ENCODE data around the gene IRAK2. TPM values are rescaled to one million over a fixed set of nuclear protein-coding genes. Genes with fewer than 3 reads are reported as not detected.
"Not testable (repeated sequence)": the region's sequence is repeated elsewhere in the genome, so short reads cannot be mapped to it uniquely, and the experiment has no call there.

Gene IRAK2, protein sequence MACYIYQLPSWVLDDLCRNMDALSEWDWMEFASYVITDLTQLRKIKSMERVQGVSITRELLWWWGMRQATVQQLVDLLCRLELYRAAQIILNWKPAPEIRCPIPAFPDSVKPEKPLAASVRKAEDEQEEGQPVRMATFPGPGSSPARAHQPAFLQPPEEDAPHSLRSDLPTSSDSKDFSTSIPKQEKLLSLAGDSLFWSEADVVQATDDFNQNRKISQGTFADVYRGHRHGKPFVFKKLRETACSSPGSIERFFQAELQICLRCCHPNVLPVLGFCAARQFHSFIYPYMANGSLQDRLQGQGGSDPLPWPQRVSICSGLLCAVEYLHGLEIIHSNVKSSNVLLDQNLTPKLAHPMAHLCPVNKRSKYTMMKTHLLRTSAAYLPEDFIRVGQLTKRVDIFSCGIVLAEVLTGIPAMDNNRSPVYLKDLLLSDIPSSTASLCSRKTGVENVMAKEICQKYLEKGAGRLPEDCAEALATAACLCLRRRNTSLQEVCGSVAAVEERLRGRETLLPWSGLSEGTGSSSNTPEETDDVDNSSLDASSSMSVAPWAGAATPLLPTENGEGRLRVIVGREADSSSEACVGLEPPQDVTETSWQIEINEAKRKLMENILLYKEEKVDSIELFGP
- under 1 TPM; 0.69 to 0.99 (median 0.97) TPM for polyA plus RNA-seq (ENCODE audit: insufficient read length in 3 of 3)

DNA sequence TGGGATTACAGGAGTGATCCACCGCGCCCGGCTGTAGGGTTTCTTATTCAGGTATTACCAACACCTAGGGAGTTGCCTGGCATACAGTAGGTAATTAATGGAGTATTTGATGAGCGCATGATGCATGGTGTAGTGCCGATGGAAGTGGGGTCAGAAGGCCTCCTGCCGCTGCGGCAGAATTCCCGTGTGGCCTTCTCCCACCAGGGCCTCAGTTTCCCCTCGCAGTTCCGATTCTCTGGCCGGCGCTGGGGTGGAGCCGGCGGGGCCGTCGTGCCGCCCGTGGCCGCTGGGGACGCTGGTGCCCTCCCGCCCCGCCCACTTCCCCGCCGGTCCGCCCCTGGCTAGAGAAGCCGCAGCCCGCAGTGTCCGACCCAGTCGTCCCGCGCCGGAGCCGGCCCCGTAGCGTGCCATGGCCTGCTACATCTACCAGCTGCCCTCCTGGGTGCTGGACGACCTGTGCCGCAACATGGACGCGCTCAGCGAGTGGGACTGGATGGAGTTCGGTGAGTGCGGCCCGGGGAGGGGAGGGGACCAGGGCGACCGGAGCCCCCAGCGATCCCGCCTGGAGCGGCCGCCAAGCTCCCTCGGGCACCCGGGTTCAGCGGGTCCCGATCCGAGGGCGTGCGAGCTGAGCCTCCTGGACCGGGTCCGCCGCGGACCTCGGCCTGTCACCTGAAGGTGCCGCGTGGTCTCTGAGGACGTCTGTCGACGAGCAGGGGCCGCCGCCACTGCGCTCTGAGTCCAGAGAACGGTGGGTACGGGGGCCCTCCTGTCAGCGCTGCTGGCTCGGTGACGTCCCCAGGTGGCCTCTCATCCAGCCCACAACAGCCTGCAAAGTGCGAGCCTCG, at the start of gene IRAK2:
TSS of gene IRAK2 (plus strand) at position 374 of the 848 bp plus-strand sequence. CDS start at position 410, 36 bp downstream.
- no peak for DNase-seq (ENCODE audit: low read depth in 3 of 3, low spot score in 2 of 3)

DNA sequence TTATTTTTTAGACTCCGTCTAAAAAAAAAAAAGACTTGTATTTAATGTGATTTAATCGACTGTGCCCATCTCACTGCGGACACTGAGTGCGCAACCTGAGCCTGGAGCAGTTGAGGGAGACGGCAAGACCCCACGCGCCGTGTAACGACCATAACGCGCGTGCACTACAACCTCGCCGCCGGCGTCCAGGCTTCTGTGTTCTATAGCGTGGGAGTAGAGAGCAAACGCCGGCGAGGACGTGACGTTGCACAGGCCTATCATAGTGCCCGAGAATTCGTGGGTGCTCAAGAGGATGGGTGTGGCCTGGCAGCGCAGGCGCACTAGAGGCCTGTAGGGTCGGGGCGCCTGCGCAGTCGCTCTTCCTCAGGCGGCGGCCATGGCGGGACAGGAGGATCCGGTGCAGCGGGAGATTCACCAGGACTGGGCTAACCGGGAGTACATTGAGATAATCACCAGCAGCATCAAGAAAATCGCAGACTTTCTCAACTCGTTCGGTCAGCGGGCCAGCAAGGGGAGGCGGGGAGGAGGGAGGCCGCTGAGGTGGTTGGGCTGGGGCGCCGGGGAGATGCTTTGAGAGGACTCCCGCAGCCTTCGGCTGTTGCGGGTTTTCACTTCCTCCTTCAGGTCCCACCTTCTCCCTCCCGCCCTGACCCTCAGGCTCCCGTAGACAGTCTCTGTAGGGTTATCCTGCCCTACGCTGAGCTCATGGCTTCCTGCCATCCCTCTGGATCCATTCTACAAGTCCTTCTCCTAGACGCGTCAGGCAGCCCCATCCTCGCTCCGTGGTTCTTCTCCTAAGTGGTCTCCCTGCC, 49.2 kb upstream of the IRAK2 start, which contains the start of gene BRK1:
TSS of gene BRK1 (plus strand) at position 350 of the 812 bp plus-strand sequence. CDS start at position 377, 27 bp downstream.
- DNase-seq (ENCODE audit: low read depth in 3 of 3, low spot score in 2 of 3), result peak; percentile 86 to 87 (median 86)

DNA sequence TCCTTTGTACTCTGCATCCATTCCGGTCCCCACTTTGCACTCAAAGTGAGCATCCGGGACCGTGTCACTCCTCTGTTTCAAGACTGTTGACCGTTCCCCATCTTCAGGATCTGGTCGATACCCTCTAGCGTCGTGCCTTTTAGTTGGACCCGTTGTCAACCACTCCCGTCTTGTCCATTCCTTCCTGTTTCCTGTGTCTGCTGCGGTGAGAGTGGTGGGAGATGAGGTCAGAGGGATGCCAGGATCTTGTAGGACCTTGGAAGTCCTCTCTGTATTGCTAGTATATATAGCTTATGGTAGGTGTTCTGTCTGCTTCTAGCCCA, 48.6 kb upstream of the IRAK2 start:
- peak in 2 of 3 donors; percentile 4 to 15 for DNase-seq (ENCODE audit: low read depth in 3 of 3, low spot score in 2 of 3)

DNA sequence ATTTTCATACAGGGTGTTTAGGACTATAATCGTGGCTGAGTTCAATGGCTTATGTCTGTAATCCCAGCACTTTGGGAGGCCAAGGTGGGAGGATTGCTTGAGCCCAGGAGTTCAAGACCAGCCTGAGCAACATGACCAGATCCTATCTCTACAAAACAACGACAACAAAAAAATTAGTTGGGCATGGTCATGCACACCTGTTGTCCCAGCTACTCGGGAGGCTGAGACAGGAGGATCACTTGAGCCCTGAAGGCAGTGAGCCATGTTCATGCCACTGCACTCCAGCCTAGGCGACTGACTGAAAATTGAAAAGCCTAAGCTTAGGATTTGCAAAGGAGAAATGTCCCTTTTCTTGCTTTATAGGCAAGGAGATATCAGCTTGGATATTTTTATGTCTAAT, 47.8 kb upstream of the IRAK2 start:
- DNase-seq (ENCODE audit: low read depth in 3 of 3, low spot score in 2 of 3), result no peak

DNA sequence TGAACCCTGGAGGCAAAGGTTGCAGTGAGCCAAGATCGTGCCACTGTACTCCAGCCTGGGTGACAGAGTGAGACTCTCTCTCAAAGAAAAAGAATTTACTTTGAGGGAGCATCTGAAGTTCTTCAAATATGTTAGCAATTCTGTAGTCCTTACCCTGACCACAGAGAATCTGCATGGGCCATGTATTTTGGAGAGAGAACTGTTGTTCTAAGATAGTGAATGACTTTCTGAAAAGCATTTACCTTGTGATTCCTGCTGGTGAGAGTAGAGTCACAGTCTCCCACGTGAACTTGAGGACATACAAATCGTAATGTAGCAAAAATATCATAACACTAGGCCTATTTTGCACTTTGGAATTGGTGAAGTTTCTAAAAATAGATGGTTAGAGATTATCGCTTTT, 45.3 kb upstream of the IRAK2 start:
- DNase-seq (ENCODE audit: low read depth in 3 of 3, low spot score in 2 of 3), result no peak

DNA sequence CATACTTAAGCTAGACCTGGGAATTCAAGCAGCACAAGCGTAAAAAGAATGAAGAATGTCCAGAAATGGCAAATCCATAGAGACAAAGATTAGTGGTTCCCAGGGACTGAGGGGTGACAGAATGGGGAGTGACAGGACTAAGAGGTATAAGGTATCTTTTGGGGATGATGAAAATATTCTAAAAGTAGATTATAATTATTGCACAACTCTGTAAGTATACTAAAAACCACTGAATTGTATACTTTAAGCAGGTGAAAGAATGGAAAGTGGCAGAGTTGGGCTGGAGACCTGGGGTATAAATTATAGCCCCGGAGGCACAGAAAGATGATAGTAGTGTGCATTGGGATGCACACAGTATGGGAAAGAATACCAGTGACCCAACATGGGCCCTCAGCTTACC, 43.7 kb upstream of the IRAK2 start:
- no peak for DNase-seq (ENCODE audit: low read depth in 3 of 3, low spot score in 2 of 3)

DNA sequence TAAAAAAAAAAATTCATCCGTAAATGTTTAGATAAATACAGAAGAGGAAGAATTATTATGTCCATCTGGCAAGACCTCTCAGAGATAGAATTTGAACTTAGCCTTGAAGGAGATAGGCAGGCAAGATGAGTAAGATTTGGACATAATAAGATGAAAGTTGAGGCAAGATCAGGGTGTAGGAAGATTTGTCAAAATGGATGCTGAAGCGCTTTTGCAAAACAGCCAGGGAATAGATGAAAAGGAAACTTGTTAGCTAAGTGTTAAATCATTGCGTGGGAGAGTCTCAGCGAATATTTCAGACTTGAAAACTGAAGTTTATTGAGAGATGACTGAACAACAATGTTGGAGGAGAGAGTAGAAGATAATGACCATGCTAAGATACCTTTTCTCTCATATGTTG, 42.0 kb upstream of the IRAK2 start:
- DNase-seq (ENCODE audit: low read depth in 3 of 3, low spot score in 2 of 3), result no peak

DNA sequence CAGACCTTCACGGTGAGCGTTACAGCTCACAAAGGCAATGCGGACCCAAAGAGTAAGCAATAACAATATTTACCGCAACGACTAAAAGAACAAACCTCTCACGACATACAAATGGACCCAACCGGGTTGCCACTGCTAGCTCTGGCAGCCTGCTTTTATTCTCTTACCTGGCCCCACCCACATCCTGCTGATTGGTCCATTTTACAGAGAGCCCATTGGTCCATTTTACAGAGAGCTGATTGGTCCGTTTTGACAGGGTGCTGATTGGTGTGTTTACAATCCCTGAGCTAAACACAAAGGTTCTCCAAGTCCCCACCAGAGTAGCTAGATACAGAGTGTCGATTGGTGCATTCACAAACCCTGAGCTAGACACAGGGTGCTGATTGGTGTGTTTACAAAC, 28.8 kb upstream of the IRAK2 start:
- not testable (repeated sequence) for DNase-seq (ENCODE audit: low read depth in 3 of 3, low spot score in 2 of 3)

DNA sequence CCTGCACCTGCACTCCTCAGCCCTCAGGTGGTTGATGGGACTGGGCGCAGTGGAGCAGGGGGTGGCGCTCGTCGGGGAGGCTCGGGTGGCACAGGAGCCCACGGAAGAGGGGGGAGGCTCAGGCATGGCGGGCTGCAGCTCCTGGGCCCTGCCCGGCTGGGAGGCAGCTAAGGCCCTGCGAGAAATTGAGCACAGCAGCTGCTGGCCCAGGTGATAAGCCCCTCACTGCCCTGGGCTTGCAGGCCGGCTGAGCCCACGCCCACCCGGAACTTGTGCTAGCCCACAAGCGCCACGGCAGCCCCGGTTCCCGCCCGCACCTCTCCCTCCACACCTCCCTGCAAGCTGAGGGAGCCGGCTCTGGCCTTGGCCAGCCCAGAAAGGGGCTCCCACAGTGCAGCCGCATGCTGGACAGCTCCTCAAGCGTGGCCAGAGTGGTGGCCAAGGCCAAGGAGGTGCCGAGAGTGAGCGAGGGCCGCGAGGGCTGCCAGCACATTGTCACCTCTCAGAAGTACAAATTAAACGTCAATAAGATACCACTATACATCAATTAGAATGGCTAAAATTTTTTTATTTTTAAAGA, 28.2 kb upstream of the IRAK2 start:
- no peak for DNase-seq (ENCODE audit: low read depth in 3 of 3, low spot score in 2 of 3)

DNA sequence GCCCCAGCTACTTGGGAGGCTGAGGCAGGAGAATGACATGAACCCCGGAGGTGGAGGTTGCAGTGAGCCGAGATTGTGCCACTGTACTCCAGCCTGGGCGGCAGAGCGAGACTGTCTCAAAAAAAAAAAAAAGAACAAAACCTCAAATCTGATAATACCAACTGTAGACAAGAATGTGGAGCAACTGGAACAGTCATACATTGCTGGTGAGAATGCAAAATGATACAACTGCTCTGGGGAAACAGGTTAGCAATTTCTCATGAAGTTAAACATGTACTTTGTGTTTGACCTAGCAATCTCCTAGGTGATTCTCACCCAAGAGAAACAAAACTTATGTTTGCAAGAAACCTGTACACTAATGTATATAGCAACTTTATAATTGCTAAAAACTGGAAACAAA, 27.5 kb upstream of the IRAK2 start:
- no peak for DNase-seq (ENCODE audit: low read depth in 3 of 3, low spot score in 2 of 3)

DNA sequence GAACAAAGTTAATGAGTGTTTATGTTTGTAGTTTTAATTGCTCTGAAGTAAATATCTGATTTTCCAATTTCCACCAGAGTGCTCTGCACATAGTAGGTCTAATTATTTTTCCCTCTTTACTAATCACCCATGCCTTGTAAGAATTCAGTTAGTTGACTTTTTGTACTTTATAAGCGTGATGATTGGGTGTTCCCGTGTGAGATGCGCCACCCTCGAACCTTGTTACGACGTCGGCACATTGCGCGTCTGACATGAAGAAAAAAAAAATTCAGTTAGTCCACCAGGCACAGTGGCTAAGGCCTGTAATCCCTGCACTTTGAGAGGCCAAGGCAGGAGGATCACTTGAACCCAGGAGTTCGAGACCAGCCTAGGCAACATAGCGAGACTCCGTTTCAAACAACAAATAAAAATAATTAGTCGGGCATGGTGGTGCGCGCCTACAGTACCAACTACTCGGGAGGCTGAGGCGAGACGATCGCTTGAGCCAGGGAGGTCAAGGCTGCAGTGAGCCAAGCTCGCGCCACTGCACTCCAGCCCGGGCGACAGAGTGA, 23.6 kb upstream of the IRAK2 start:
- no peak for DNase-seq (ENCODE audit: low read depth in 3 of 3, low spot score in 2 of 3)

DNA sequence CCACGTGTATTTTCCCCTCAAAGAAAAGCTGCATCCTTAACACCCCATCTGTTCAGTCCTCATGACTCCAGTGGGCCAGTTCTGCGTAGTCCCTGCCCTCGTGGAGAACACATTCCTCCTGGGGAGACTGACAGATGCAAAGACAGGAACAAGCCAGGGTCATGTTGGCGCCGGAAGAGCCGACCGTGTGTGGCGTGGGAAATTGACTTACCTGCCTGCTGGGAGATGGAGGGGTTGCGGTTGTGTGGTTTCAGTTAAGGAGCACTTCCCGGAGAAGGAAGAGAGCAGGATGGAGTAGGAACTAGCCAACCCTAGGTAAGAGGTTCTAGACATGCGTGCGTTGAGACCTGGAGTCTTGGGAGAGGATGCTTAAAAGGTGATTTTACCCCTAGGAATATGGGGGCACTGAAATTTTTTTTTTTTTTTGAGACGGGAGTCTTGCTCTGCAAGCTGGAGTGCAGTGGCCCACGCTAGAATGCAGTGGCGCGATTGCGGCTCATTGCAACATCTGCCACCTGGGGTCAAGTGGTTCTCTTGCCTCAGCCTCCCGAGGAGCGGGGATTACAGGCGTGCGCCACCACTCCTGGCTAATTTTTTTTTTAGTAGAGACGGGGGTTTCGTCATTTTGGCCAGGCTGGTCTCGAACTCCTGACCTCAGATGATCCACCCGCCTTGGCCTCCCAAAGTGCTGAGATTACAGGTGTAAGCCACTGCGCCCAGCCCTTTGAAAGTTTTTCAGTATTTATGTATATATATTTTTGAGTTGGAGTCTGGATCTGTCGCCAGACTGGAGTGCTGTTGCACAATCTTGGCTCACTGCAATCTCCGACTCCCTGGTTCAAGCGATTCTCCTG, 21.8 kb upstream of the IRAK2 start:
- no peak for DNase-seq (ENCODE audit: low read depth in 3 of 3, low spot score in 2 of 3)

DNA sequence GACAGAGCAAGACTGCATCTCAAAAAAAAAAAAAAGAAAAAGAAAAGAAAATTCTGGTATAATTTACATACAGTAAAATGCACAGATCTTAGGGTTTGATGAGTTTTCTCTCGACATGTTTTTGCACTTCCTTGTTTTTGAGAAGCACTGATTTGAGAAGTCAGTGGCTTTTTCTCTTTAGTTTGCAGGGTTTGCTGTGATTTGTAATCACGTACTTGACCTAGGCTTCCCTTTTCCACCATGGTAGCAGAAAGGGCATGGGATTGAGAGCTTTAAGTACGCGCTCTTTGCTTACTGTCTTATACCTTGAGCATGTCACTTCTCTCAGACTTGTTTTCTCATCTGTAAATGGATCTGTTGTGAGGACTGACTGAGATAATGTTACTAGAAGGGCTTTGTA, 19.0 kb upstream of the IRAK2 start:
- DNase-seq (ENCODE audit: low read depth in 3 of 3, low spot score in 2 of 3), result no peak

DNA sequence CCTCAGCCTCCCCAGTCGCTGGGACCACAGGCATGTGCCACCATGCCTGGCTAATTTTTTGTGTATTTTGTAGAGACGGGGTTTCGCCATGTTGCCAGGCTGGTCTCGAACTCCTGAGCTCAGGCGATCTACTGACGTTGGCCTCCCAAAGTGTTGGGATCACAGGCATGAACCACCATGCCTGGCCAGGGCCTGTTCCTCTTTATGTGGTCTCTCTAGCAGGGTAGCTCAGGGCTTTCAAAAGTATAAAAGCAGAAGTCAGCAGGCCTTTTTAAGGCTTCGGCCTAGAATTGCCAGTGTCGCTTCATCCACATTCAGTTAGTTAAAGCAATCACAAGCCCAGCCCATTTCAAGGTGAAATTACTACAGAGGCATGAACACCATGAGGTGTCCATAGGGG, 15.5 kb upstream of the IRAK2 start:
- no peak for DNase-seq (ENCODE audit: low read depth in 3 of 3, low spot score in 2 of 3)

DNA sequence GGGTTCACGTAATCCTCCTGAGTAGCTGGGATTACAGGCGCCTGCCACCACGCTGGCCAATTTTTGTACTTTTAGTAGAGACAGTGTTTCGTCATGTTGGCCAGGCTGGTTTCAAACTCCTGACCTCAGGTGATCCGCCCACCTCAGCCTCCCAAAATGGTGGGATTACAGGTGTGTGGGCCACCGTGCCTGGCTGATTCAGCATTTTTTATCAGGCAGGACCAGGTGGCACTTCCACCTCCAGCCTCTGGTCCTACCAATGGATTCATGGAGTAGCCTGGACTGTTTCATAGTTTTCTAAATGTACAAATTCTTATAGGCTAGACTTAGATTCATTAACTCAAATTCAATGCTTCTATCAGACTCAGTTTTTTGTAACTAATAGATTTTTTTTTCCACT, 13.7 kb upstream of the IRAK2 start:
- DNase-seq (ENCODE audit: low read depth in 3 of 3, low spot score in 2 of 3), result no peak

DNA sequence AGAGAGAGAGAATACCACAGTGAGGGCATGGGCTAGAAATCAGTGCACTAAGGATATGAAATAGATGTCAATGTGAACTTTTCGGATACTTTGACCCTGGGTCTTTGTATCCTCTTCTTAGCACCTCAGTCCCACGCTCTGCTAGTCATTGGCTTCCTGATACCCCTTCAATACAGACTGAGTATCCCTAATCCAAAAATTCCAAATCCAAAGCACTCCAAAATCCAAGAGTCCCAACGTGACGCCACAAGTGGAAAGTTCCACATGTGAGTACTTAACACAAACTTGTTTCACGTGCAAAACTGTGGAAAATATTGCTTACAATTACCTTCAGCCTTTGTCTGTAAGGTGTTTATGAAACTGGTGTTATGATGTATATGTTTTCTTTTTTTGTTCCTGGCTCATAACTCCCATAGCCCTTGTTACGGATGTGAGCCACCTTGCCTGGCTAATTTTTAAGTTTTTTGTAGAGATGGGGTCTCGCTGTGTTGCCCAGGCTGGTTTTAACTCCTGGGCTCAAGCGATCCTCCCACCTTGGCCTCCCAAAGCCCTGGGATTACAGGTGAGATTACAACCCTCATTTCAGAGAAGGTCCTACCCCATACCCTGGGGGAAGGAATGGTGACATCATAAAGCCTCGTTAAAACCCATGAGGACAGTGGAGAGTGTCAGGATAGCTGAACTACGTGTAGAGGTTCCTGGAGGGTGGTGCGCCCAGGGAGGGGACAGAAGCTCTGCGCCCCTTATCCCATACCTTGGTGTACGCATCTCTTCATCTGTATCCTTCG, 10.2 kb upstream of the IRAK2 start:
- no peak for DNase-seq (ENCODE audit: low read depth in 3 of 3, low spot score in 2 of 3)

DNA sequence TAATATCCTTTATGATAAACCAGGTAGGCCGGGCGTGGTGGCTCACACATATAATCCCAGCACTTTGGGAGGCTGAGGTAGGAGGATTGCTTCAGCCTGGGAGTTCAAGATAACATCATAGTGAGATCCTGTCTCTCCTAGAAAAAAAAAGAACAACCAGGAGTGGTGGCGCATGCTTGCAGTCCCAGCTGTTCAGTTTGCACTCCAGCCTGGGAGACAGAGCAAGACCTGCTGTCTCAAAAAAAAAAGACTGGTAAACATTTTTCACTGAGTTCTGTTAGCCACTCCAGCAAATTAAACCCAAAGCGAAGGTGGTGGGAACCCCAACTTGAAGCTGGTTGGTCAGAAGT, 9.6 kb upstream of the IRAK2 start:
- DNase-seq (ENCODE audit: low read depth in 3 of 3, low spot score in 2 of 3), result no peak

DNA sequence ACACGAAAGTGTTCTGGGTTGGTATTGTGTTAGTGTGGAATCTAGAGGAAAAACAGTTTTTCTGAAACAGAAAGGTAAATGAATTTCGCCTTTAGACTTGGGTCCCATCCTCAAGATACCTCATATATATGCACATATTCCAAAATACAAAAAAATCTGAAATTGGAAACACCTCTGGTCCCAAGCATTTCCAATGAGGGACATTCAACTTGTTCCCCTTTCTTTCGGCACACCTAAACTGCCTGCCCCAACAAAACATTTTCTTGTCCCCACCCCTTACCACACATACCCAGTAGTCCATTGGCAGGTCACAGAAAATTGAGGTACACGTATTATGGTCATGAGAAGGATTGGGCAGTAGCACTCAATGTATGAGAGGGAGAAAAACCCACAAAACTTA, 9.1 kb upstream of the IRAK2 start:
- DNase-seq (ENCODE audit: low read depth in 3 of 3, low spot score in 2 of 3), result no peak

All from right renal cortex interstitium (tissue), 3 donors.